GM21390 (cell line): ENCODE results near the gene PADI2.

ENCODE experiments used
- ATAC-seq: cut with Tn5 transposase; IDR thresholded peaks from one replicate; pipeline ENCODE4 v1.9.1; 2021; ENCODE audit not compliant: unreplicated experiment

PADI2 gene

DNA sequence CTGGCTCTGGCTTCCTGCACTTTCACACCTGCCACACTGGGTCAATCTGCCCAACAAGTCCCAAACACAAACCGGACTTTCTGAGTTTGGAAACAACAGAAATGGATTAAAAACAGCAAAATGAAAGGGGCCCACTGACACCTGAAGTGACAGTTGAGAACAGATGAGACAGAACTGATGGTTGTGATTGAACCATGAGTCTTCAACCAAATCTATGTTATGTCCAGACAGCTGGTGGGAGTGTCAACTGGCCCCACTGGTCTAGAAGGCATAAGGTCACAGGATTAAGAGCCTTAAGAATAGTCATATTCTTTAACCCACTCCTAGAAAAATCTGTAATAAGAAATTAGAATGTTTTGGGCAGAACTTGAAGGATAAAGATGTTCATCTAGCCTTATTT, 94.5 kb downstream of the PADI2 start:
- no peak for ATAC-seq

DNA sequence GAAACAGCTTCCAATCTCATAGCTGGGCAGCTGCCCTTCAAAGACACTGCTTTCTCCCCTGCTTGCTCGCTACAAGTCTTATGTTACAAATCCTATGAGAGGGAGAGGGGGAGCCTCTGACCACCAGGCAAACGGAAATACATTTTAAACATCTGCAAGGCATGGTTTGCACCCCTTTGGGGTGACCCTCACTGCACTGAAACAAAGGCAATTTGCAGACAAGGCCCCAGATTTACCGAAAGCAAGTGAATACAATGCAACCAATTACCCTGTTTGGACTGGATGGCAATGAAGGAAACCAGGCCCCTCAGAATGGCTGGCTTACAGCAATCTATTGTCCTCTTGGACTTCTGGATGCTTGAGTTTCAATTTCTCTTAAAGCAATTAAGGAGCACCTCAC, 95.7 kb downstream of the PADI2 start:
- ATAC-seq = no peak

DNA sequence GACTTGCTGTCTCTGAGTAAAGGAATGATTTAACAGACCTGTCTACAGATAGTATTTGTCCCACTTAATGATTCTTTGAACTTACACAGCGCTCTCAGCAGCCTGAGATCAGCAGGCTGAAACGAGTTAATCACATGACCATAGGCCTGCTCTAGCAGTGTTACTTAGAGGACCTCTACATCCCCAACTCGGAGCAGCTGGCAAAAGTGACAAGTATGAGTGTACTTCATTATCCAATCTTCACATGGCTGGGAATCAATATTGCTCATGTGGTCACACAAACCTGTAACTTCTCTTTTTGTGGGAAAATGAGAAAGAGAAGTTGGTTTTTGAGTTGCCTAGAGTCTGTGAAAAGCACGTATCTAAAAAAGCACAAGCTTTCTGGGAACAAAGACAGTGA, 96.1 kb downstream of the PADI2 start:
- ATAC-seq = no peak

GRCh38 chr1:17021896-17022295, 97.4 kb downstream of the PADI2 start:
- no peak for ATAC-seq

- no peak for ATAC-seq
Measured at GRCh38 chr1:17020502-17020901, 98.7 kb downstream of the PADI2 start.

DNA sequence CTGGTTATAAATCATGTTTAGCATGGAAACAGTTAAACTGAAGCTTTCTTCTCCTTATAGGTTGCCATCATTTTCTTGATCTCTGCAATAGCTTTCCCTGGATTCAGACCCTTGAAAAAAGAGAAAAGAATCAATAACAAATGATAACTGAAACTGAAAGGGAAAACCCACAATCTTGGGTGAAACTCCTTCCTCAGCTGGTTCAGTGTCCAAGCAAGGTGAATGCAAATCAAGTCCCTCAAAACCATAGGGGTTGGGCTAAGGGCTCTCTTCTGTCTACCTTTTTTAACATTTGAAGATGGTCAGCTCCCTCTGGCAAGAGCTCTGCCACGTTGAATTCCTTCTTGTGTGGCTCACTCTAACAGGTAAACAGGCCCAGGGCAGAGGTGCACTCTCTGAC, 100.4 kb downstream of the PADI2 start:
- ATAC-seq = no peak

DNA sequence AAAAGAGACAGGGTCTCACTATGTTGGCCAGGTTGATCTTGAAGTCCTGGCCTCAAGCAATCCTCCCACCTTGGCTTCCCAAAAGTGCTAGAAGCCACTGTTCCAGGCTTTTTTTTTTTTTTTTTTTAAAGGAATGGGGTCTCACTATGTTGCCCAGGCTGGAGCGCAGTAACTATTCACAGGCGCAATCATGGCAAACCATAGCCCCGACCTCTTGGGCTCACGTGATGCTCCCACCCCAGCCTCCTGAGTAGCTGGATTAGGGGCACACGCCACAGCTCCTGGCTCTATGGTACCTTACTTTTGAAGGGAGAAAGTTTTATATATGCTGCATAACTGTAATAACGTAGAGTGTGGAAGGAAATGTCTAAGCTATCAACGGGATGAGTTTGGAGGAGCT, 101.8 kb downstream of the PADI2 start:
- no peak for ATAC-seq
